HG03354 (cell line): ENCODE results near the gene OR2T27.
"Not testable (repeated sequence)": the region's sequence is repeated elsewhere in the genome, so short reads cannot be mapped to it uniquely, and the experiment has no call there.

ENCODE experiments used
- ATAC-seq: cut with Tn5 transposase; IDR thresholded peaks from one replicate; pipeline ENCODE4 v1.9.1; 2021; ENCODE audit warnings: mild to moderate bottlenecking; ENCODE audit not compliant: unreplicated experiment, poor library complexity, severe bottlenecking

Gene OR2T27

DNA sequence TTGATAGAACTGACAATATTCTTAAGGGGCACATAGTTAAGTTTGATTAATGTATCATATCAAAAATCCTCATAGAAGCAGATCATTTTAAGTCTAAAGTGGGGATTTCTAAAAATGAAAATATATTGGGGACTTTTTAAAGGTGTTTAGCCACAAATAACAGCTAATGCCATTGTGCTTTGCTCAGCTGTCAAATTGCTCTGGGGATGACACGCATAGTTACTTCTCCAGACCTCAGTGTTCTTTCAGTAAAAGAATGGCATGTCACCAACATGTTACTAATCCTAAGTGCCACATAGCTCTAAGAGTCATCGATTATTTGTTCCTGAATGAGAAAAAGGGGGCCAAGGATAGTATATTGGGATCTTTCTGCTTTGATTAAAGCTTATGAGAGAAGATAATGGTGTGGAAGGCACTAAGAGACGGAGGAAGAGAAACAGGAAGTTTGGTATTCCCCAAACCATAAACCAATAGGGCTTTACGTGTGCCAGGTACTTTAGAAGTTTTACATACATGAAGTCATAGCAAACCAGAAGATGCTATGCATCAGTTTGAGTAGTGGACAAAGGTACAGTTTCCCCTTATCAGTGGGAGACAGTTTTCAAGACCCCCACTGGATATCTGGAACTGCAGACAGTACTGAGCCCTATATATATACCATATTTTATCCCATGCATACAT is 12.2 kb downstream of the OR2T27 start:
- ATAC-seq, result peak; percentile 71

DNA sequence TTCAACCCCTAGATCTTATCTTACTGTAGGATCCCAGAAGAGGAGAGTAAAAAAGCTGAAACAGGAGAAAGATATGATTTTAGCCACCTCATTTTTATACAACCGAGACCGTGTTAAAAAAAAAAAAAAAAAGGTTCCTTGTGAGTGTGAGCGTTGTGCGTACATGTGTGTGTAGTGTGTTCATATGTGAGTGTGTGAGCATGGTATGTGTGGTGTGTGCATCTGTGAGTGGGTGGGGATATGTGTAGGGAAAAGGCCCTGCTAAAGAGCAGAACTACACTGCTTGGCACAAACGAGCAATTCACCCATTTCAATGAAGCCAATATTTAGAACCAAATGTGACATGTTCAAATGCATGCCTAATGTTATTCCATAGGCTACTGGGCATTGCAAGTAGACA is 13.7 kb downstream of the OR2T27 start:
- ATAC-seq, result peak; percentile 6

DNA sequence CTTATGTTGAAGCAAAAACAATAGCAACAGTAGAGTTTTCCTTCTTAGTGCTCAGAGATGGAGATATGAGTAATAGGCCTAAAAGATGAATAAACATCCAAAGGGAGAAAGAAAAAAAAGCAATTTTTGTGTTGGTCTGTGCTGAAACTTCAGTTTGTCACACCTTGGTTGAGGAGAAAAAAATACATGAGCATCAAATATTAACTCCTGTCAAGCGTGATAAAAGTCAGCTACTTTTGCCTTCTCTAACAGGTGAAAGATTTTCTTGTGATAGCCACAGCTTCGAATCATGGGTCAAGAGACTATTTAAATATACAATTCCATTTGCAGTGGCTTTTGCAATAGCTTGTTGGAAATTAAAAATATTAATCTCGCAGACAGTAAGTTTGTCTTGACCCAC is 14.4 kb downstream of the OR2T27 start:
- peak; percentile 45 for ATAC-seq

DNA sequence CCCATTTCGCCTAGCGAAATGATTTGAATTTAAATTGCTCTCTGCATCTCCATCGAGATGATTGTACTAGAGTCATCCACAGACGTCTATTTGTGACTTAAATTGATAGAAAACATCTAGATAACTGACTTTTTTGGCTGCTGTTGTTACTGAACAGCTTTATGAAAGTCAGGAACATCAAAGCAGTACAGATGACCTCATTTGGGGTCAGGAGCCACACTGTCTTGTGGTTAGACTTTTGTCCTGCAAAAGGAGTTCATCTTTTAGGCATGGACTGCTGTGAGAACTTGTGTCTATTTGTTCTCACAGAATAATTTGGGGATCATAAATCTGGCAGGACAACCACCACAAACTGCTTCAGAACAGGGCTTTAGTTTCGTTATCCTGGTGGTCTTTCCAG is 15.7 kb downstream of the OR2T27 start:
- ATAC-seq, result peak; percentile 27

DNA sequence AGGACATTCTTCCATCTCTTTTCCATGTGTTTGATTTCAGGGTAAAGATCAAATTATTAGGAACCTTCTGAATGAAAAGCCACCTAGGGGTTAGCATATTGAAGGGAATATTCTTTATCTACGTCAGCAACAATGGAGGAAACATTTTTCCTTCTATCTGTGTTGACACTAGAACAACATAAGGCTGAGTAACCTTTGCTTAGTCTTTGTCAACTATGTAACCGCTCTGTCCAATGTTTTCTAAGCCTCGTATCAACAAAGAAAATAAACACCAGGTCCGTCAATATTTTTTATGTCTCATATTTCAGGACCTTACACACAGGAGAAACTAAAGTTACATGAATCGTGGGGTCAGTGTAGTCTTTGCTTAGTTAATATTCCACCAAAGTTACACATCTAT is 18.7 kb downstream of the OR2T27 start:
- ATAC-seq, result not testable (repeated sequence)

DNA sequence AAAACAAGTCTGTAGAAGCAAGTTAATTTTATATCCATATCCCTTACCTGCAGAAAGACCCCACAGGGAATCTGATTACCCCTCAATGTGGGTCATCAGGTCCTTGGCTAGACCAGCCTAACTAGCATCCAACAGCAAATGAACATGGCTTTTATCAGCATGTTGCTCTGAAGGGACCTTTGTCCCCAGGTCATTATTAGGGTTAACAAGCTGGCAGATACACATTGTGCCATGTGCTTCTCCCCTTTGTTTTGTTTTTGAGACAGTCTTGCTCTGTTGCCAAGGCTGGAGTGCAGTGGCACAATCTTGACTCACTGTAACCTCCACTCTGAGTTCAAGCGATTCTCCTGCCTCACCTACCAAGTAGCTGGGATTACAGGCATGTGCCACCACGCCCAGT is 20.3 kb downstream of the OR2T27 start, which contains the start of gene OR2T11:
Gene OR2T11, minus strand, starts transcription at position 101 of the 400 bp plus-strand sequence. CDS start 7,963 bp downstream, outside the sequence.
- not testable (repeated sequence) for ATAC-seq

DNA sequence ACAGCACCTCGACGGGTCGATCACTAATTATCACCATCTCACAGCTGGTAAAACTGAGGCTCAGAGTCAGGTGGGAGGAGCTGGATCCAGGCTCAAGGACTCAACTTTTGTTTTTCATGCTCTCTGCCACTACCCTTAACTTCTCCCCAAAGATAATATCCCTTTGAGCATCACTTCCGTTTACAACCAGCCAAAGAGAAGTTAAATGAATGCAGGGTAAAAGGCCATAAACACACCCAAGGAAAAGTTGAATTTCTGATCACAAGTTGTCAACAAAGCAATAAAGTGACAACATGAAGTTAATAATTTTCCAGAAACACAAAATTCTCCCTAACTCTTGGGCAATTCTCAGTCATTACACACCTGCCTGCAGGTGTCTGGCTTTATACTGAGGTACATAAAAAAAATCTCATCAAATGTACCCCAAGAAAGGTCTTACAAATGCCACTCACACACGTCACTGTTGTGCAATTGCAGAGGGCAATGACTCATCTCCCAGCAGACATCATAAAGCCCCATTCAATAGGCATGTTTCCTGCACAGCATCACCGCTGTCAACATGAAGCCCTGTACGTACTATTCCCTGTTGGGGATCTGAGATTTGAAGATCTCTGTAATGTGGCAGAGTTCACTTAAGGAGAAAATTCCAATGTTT is 23.8 kb downstream of the OR2T27 start:
- peak; percentile 38 for ATAC-seq

DNA sequence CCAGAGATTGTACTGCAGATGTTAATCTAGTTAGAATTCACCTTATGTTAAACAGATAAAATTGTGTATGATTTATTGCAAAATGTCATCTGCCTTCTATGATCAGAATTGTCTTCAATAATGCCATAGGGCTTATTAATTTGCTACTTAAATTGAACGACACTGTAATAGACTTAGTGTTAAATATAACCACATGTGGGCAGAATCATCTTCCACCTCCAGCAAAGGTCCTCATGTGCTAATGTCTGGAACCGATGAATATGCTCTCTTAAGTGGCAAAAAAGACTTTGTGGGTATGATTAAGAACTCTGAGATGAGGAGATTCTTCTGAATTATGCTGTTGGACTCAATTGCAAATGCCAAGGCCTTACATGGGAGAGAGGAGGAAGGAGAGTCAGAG is 24.8 kb downstream of the OR2T27 start:
- no peak for ATAC-seq

DNA sequence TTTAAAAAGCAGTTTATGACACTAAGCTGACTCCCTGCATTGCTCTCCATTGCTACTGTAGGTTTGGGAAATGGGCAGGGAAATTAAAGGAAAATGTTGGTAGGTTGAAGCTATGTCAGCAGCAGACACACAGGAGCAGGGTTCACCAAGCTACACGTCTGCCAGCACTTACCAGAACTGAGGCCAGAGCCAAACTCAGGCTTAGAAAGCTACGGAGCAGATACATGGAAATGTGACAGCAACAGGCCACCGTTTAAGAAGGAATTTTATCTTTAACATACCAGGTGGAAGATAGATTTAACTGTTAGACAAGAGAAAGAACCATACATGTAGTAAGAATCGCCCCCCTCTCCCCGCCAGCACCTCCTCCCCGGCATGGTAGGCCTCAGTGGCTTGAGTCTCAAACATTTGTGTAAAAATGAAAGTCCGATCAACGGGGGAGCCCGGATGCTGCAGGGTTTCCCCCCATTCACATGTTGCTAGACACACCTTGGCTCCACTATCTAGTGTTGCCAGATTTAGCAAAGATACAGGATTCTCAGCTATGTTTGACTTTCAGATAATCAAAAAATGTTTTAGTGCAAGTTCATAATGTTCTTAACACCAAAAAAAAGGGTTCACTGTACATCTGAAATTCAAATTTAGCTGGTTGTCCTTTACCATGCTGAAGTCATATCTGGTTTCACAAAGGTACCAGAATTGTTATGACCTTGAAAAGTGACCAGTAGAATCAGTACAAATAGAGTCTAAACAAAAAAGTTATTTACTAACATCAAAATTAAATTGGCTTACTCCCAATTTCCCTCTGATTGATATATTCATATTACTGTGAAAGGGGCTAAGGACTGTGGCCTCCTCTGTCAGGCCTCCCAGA is 27.1 kb downstream of the OR2T27 start:
- peak; percentile 80 for ATAC-seq

DNA sequence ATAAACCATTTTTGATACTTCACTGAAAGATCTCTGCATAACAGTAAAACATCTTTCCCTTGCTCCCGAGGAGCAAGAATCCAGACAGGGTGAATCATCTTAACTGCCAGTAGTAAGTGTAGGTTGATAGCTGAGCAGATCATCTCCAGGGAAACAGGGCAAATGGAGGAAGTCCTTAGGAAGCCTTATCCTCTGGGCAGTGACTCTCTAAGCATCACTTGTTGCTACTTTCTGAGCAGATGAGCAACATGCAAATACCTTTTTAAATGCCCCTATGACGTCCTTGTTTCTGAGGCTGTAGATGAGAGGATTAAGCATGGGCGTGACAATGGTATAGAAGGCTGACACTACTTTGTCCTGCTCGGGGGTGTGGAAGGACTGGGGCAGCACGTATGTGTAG is 29.4 kb downstream of the OR2T27 start:
- ATAC-seq, result no peak

DNA sequence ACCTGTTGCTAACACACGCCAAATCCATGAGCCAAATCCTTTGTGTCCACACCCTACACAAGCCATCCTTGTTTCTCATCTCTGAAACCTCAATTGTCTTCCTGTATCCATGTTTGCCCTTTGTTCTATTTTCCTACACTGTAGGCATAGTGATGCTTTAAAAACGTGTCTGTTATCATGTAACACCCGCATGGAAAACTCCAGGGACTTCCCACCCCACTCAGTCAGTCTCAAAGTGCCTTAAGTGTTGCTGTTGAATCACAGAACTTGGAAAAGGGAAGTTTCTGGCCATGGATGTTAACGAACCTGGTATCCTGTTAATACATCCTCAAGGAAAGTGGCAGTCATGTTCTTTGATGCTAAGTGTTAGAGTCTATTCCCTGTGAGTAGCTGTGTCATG is 30.2 kb downstream of the OR2T27 start:
- ATAC-seq, result no peak

DNA sequence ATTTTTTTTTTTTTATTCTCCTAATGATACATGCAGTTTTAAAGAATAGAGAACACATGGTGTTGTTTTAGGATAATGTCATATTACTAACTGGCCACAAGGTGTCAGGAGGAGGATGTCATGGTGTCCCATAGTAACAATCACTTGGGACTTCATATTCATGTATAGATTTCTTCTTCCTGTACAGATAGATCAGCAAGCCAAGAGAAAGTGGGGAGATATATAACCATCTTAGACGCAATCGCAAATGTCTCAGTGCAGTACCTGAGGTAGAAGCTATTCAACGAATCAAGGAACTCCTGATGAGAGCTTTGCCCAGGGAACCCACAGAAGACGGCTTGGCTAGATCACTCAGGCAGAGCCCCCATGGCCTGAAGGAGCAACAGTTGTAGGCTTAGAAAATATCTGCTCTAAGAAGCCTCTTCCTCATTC is 32.7 kb downstream of the OR2T27 start:
- peak; percentile 97 for ATAC-seq

DNA sequence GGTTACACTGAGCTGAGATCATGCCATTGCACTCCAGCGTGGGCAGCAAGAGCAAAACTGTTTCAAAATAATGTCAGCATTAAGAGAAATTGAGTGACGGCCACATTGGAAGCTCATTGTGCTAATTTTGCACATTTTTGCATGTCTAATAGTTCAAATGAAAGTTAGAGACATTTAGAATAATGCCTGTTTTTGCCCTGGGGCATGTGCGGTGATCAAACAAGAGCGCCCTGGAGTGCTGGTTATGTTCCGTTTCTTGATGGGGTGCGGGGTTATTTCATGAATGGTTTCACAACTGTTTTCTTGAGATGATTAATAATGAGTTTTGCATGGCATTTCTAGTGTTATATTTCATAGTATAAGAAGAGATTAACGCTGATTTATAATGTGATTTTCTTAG is 33.6 kb downstream of the OR2T27 start:
- no peak for ATAC-seq

DNA sequence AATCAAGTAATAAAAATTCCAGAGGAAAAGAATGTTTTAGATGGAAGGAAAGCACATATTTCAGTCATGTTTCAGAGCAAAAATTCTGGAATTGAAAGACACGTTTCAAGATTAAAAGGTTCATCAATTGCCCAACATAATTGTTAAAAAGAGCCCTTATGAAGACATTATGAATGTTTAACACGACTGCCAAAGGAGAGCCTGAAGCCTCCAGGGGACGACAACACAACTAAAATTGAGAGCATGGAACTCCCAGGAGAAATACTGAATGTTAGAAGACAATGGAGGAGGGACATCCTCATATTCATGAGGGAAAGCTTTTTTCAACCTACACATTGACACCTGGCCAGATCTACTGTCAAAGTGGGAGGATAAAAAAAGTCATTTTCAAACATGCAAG is 36.5 kb downstream of the OR2T27 start:
- no peak for ATAC-seq

DNA sequence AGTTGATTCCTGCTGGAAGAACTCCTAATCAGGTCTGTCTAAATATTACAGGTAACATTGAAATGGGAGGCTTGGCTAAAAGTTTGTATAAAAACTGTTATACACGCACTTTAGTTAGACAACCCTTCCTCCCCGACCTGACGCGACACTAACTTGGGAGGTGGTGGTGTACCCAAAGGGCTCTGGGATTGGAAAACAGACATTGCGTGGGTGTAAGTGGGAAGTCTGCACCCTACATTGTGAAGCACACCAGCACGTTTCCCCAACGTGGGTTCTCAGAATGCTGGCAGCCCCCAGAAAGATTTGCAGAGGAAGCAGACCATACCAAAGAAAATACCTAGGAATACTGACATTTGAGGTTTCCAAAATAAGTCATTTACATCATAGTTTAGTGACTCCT is 37.2 kb downstream of the OR2T27 start:
- no peak for ATAC-seq

DNA sequence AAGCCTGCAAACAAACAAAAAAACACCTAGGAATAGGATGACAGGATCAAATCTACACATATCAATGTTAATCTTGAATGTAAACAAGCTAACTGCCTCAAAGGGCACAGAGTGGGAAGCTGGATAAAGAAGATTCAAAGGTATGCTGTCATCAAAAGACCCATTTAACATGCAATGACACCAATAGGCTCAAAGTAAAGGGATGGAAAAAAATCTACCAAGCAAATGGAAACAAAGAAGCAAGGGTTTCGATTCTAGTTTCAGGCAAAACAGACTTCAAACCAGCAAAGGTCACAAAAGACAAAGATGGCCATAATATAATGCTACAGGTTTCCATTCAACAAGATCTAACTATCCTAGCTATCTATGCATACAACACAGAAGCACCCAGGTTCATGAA is 41.6 kb downstream of the OR2T27 start:
- ATAC-seq, result peak; percentile 76

DNA sequence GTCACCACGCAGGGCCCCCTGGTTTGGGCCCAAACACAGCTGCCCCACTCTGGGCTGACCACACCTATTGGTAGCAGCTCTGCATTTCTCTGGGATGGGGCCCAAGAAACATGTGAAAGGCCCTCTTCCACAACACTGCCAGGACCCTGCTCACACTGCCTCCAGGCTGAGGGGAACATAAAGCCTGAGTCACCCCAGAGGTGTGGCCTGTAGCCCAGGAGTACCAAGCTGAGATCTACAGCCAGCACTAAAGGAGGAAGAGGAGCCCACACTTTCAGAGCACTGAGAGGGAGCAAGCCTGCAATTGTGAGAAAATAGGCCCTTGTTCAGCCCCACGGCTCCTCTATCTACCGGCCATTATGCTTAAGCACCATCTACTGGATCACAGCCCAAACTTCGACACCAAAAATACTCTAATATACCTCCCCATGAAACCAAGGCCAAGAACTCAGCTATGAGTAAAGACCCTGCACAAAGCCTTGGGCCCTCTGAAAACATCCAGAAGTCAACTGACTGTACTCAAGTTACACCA is 43.4 kb downstream of the OR2T27 start:
- ATAC-seq, result no peak

DNA sequence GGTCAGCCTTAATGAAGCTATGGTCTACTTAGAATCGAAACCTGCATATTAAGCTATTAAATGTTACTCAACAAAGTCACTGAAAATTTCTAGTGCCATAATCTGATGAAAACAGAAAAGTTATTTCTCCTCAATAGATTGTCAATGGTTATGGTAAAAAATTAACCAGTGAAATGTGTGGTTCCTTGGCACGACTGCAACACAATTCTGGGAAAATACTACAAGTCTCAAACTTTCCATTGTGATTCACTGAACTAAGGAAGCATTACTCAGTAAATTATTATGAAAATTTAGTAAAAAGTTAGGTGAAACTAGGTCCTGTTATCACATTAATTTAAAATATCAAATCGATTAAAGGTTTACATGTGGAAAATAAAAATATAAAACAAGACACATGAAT is 45.0 kb downstream of the OR2T27 start:
- ATAC-seq, result no peak
